ENCODE results near the gene SEPTIN2. TPM values are rescaled to one million over a fixed set of nuclear protein-coding genes. Genes with fewer than 3 reads are reported as not detected.

The SEPTIN2 gene
- total RNA-seq, 2 donors from 2014 or later = 226 to 271 TPM

GRCh38 chr2:241356871-241357260, 41.1 kb downstream of the SEPTIN2 start:
- ATAC-seq (no peak), DNase-seq (no peak)
- intact Hi-C loops (cut with DNase I) = no loop called here
- Histone ChIP-seq H3K27me3 (no peaks in the 10 kb centered on the region), H3K4me1 (peaks cover 44% of the 10 kb centered on the region), H3K9me3 (no peaks in the 10 kb centered on the region), H3K36me3 (replicated peaks in 1 of 2; ENCODE audit: insufficient read depth in 1 of 2, low read depth in 2 of 2) (peaks cover 0 to 10% of the 10 kb centered on the region in 2 donors), H3K4me3 (peak overlapping the region; percentile 42 to 72), H3K27ac (peak overlapping the region; percentile 82 to 92 (median 90))
- 6% methylated on average over 5 of the region's 5 CpGs for WGBS, 2 donors
- TF ChIP-seq POLR2A (IDR thresholded peaks at IDR 0.05) = no peak
- no peak for TF ChIP-seq CTCF (IDR thresholded peaks at IDR 0.05)

- TF ChIP-seq CTCF (IDR thresholded peaks at IDR 0.05) (no peak), POLR2A (IDR thresholded peaks at IDR 0.05) (no peak)
- H3K27me3 ChIP-seq = no peaks in the 10 kb centered on the region
- 27 to 35% methylated on average over 3 of the region's 3 CpGs for WGBS, 2 donors
- intact Hi-C loops (cut with DNase I) = no loop called here
- DNase-seq (no peak), ATAC-seq (no peak)
- H3K27ac ChIP-seq = peak overlapping the region in 2 of 4 donors; percentile 90 to 92
- no peak overlapping the region for H3K4me3 ChIP-seq
- no peaks in the 10 kb centered on the region for H3K9me3 ChIP-seq
- peaks cover 37% of the 10 kb centered on the region for H3K4me1 ChIP-seq
- peaks cover 0 to 6% of the 10 kb centered on the region in 2 donors for H3K36me3 ChIP-seq (replicated peaks in 1 of 2; ENCODE audit: insufficient read depth in 1 of 2, low read depth in 2 of 2)
Observed at GRCh38 chr2:241357531-241357930, 41.8 kb downstream of the SEPTIN2 start.

GRCh38 chr2:241358470-241358869, 42.7 kb downstream of the SEPTIN2 start:
- ATAC-seq (no peak), DNase-seq (no peak)
- Histone ChIP-seq H3K4me1 (peaks cover 44% of the 10 kb centered on the region), H3K36me3 (replicated peaks in 1 of 2; ENCODE audit: insufficient read depth in 1 of 2, low read depth in 2 of 2) (no peaks in the 10 kb centered on the region), H3K27me3 (no peaks in the 10 kb centered on the region), H3K9me3 (no peaks in the 10 kb centered on the region), H3K27ac (peak overlapping the region in 1 of 4 donors; percentile 13), H3K4me3 (no peak overlapping the region)
- 69 to 70% methylated on average over 5 of the region's 5 CpGs for WGBS, 2 donors
- intact Hi-C loops (cut with DNase I) = no loop called here
- TF ChIP-seq POLR2A (IDR thresholded peaks at IDR 0.05) (no peak), CTCF (IDR thresholded peaks at IDR 0.05) (no peak)

GRCh38 chr2:241359481-241360045, 43.8 kb downstream of the SEPTIN2 start:
- WGBS, 2 donors = 71 to 77% methylated on average over 7 of the region's 7 CpGs

More at GRCh38 chr2:241359481-241360045, 43.8 kb downstream of the SEPTIN2 start:
- TF ChIP-seq POLR2A (IDR thresholded peaks at IDR 0.05) = no peak
- TF ChIP-seq CTCF (IDR thresholded peaks at IDR 0.05) = no peak
- Histone ChIP-seq H3K9me3 (no peaks in the 10 kb centered on the region), H3K4me1 (peaks cover 52% of the 10 kb centered on the region), H3K36me3 (replicated peaks in 1 of 2; ENCODE audit: insufficient read depth in 1 of 2, low read depth in 2 of 2) (no peaks in the 10 kb centered on the region), H3K27ac (no peak overlapping the region), H3K4me3 (no peak overlapping the region), H3K27me3 (no peaks in the 10 kb centered on the region)
- intact Hi-C loops (cut with DNase I) = no loop called here
- no peak for DNase-seq
- no peak for ATAC-seq
